OCI-LY7 (cell line): ENCODE measurements around the gene PARD6G. TPM values are rescaled to one million over a fixed set of nuclear protein-coding genes. Genes with fewer than 3 reads are reported as not detected.

Experiments used
- BruUV-seq: library from RNA; stranded (reverse); fragments of 400-500 nt; replicated peaks from 2 replicates; lab custom pipeline; 2021; lab: Mats Ljungman, UMichigan
- CTCF ChIA-PET: fragments of 300-600 bp; sonication (Branson Sonifier 250); formaldehyde crosslinking; loops from one replicate; lab custom pipeline; 2022; ENCODE audit warnings: antibody characterized with exemption; ENCODE audit not compliant: unreplicated experiment; lab: Charles Lee
- POLR2A ChIA-PET: fragments of 300-600 bp; sonication (Branson Sonifier 250); formaldehyde crosslinking; loops from one replicate; lab custom pipeline; 2022; ENCODE audit warnings: antibody characterized with exemption; lab: Charles Lee
- DNase-seq: peaks from one replicate; pipeline ENCODE4 v3.0.0-alpha.2; 2015; ENCODE audit warnings: low spot score
- H2AFZ ChIP-seq: fragments of 200-600 bp; sonication (generic), shearing (Covaris generic); 2 replicates; pipeline ENCODE4 v1.6.1; 2014; ENCODE audit warnings: mild to moderate bottlenecking, antibody characterized with exemption, low read length, moderate library complexity
- H3K27ac ChIP-seq: fragments of 200-600 bp; sonication (generic); 2 replicates; pipeline ENCODE4 v1.5.1; 2014; ENCODE audit warnings: mixed run types, low read depth, mild to moderate bottlenecking, moderate library complexity, low read length, inconsistent platforms; ENCODE audit not compliant: poor library complexity, severe bottlenecking
- H3K36me3 ChIP-seq: fragments of 200-600 bp; sonication (generic); 2 replicates; pipeline ENCODE4 v1.6.1; 2014; ENCODE audit warnings: mild to moderate bottlenecking, antibody characterized with exemption, low read length, moderate library complexity, mixed read lengths; ENCODE audit not compliant: insufficient read depth
- H3K4me1 ChIP-seq: fragments of 200-600 bp; sonication (generic); 2 replicates; pipeline ENCODE4 v1.5.1; 2014; ENCODE audit warnings: mild to moderate bottlenecking, low read length; ENCODE audit not compliant: insufficient read depth, poor library complexity, severe bottlenecking
- H3K4me2 ChIP-seq: fragments of 200-600 bp; sonication (generic); 2 replicates; pipeline ENCODE4 v1.6.1; 2014; ENCODE audit warnings: mild to moderate bottlenecking, low read length
- H3K4me3 ChIP-seq: fragments of 200-600 bp; sonication (generic); 2 replicates; pipeline ENCODE4 v1.5.1; 2014; ENCODE audit warnings: mild to moderate bottlenecking, low read depth, low read length; ENCODE audit not compliant: poor library complexity, severe bottlenecking
- H3K79me2 ChIP-seq: fragments of 200-600 bp; sonication (generic); 2 replicates; pipeline ENCODE4 v1.6.1; 2016; ENCODE audit warnings: low read depth, mild to moderate bottlenecking, low read length, moderate library complexity, mixed read lengths; ENCODE audit not compliant: insufficient read depth
- H3K9me2 ChIP-seq: fragments of 200-600 bp; sonication (generic); 2 replicates; pipeline ENCODE4 v1.6.1; 2016; ENCODE audit warnings: mild to moderate bottlenecking, low read length, mixed read lengths; ENCODE audit not compliant: insufficient read depth
- H3K9me3 ChIP-seq: fragments of 200-600 bp; sonication (generic); 2 replicates; pipeline ENCODE4 v1.6.1; 2014; ENCODE audit warnings: mild to moderate bottlenecking, mixed run types, low read length, mixed read lengths
- H4K20me1 ChIP-seq: fragments of 200-600 bp; sonication (generic); 2 replicates; pipeline ENCODE4 v1.6.1; 2014; ENCODE audit warnings: mild to moderate bottlenecking, antibody characterized with exemption, low read length, moderate library complexity, mixed read lengths; ENCODE audit not compliant: insufficient read depth
- EZH2phosphoT487 ChIP-seq: fragments of 200-600 bp; sonication (generic); IDR thresholded peaks from 2 replicates; pipeline ENCODE4 v1.6.1; 2018; ENCODE audit warnings: low read depth, borderline replicate concordance, mild to moderate bottlenecking, mixed run types, antibody characterized with exemption, low read length, moderate library complexity, mixed read lengths
- intact Hi-C: fragments of 100-400 bp; cut with micrococcal nuclease; formaldehyde crosslinking; loops from one replicate; pipeline ENCODE4 v1.10.0; 2022; ENCODE audit not compliant: unreplicated experiment
- total RNA-seq, 2 experiments: library from RNA; depleted of rRNA in 1 of 2; stranded (reverse); fragments of >200 nt in 1 of 2; shearing (Covaris generic) in 1 of 2; gene quantifications; 2 replicates each; pipeline ENCODE4 v1.2.3, GENCODE V29; 2014 to 2022
- TF ChIP-seq, protein P1 (sequence below): fragments of 200-600 bp; sonication (generic); conservative IDR thresholded peaks from 2 replicates; pipeline ENCODE4 v1.5.1; 2014; ENCODE audit warnings: mild to moderate bottlenecking, antibody characterized with exemption, low read length, moderate library complexity, mixed read lengths

PARD6G gene
- total RNA-seq, 2 experiments from 2014 or later, result 0.03 TPM; not detected in 1

DNA sequence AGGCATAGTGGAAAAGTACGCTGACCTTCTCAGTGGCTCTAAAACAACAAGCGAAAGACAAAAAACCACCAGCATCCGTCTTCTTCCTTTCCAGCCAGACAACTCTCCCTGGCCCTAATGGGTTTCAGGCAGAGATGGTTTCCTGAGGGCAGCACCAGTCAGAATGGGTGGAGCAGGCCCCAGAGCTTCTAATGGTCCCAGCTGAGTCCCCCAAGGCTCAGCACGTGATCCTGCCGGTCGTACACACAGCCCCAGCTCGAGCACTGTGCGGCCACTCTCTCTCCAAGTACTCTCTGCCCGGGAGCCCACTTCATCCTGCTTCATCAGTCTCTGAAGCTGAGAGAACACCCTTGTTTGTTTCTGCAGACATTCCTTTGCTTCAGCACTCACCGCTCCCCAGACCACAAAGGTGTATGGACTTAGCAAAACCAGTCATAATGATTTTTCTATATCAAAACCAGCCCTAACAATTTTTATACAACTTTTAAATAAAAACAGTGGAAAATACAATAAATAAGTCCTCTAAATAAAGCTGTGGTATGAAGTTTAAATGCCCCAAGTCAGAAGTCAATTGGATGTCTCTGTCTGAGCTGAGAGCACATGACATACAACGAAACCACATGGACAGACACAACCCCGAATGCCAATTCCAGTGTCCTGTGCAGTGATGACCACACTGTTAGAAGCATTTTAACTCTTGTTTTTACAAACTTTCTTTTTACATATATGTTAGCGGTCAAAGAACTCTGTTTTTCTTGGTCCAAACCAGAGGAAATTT is 63.9 kb downstream of the PARD6G start:
- H3K9me2 ChIP-seq, result no peaks in the 10 kb centered on the region
- no peak overlapping the region for H2AFZ ChIP-seq
- no peak overlapping the region for H3K4me3 ChIP-seq
- ChIA-PET CTCF (no interaction called here), POLR2A (interaction anchor here (0.6 kb wide), 1 partner anchor 887 kb away, joined by 5 read pairs; no protein-coding TSS in a partner anchor)
- no peaks in the 10 kb centered on the region for H3K36me3 ChIP-seq
- H3K9me3 ChIP-seq, result no peaks in the 10 kb centered on the region
- H3K27ac ChIP-seq, result no peak overlapping the region
- DNase-seq, result no peak
- no peaks in the 10 kb centered on the region for H3K79me2 ChIP-seq
- BruUV-seq, result no TSS peak
- no peaks in the 10 kb centered on the region for H3K4me1 ChIP-seq
- H3K4me2 ChIP-seq, result no peak overlapping the region
- H4K20me1 ChIP-seq, result no peaks in the 10 kb centered on the region
- TF ChIP-seq, protein P1, sequence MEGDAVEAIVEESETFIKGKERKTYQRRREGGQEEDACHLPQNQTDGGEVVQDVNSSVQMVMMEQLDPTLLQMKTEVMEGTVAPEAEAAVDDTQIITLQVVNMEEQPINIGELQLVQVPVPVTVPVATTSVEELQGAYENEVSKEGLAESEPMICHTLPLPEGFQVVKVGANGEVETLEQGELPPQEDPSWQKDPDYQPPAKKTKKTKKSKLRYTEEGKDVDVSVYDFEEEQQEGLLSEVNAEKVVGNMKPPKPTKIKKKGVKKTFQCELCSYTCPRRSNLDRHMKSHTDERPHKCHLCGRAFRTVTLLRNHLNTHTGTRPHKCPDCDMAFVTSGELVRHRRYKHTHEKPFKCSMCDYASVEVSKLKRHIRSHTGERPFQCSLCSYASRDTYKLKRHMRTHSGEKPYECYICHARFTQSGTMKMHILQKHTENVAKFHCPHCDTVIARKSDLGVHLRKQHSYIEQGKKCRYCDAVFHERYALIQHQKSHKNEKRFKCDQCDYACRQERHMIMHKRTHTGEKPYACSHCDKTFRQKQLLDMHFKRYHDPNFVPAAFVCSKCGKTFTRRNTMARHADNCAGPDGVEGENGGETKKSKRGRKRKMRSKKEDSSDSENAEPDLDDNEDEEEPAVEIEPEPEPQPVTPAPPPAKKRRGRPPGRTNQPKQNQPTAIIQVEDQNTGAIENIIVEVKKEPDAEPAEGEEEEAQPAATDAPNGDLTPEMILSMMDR, result no peak
- TF ChIP-seq EZH2phosphoT487, result no peak
- intact Hi-C loops, result no loop called here

DNA sequence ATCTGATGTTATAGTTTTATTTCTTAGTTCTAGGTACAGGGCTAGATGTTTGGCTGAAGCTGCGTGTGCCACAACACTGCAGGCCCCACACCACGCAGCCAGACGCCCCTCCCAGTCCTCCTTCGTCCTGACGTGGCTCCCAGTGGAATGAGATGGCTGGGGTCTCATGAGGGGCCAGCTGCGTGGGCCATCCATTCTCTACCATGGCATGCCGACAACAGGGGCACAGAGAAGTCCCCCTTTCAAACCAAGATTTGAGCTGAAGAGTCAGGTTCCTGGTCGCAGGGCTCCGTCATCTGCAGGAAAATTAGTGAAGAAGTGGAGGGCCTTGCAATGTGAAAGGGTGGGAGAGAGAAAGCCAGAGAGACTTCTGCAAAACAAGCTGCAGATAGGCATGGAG is 64.5 kb downstream of the PARD6G start:
- TF ChIP-seq, protein P1, result no peak
- TF ChIP-seq EZH2phosphoT487, result no peak
- Histone ChIP-seq H3K9me3 (no peaks in the 10 kb centered on the region), H2AFZ (no peak overlapping the region), H3K9me2 (no peaks in the 10 kb centered on the region), H3K36me3 (no peaks in the 10 kb centered on the region), H3K27ac (no peak overlapping the region), H3K4me2 (no peak overlapping the region), H3K4me1 (no peaks in the 10 kb centered on the region), H4K20me1 (no peaks in the 10 kb centered on the region), H3K79me2 (no peaks in the 10 kb centered on the region), H3K4me3 (no peak overlapping the region)
- ChIA-PET POLR2A (no interaction called here), CTCF (no interaction called here)
- no peak for DNase-seq
- intact Hi-C loops, result no loop called here
- BruUV-seq, result no TSS peak
